ENCODE results near the gene PTBP3.

- no peak for TF ChIP-seq CTCF (IDR thresholded peaks at IDR 0.05)
- TF ChIP-seq POLR2A (IDR thresholded peaks at IDR 0.05): no peak
Observed at GRCh38 chr9:112233769-112234168, 99.7 kb downstream of the PTBP3 start.
